ENCODE data around the gene MX2.

- TF ChIP-seq POLR2A (IDR thresholded peaks at IDR 0.05) (no peak), CTCF (IDR thresholded peaks at IDR 0.05) (no peak)
Observed at GRCh38 chr21:41411449-41412089, 49.7 kb downstream of the MX2 start.
